ENCODE data around the gene RLN3. TPM values are rescaled to one million over a fixed set of nuclear protein-coding genes. Genes with fewer than 3 reads are reported as not detected.

The RLN3 gene
- total and polyA plus RNA-seq, 10 of the 15 experiments (the other 5 are each of a cell fraction or from before 2014, with no cell fraction given) = not detected

DNA sequence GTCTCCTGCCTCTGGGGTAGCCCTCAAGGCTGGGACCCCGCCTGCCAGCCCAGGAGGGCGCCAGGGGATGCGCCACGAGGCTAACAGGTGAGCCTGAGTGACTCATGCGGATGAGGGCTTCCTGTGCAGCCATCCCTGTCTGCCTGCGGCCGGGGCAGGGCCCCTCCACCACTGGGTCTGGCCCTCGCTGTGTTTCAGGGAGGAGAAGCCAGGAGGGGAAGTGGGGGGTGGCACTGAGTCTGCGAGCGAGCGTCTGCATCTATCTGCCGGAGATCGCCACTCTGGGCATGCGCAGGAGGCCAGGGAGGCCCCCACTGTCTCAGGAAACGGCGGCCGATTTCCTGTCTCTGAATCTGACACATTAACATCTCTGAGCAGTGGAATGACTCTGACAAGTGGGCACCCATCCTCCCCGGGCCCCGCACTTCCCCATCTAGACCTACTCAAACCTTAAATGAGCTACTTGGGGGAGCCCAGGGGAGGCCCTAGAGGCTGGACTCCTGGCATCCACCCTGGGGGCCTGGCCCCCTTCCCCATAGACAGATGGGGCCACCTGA lies 41.5 kb upstream of the RLN3 start (continued):
- TF ChIP-seq, protein P1, sequence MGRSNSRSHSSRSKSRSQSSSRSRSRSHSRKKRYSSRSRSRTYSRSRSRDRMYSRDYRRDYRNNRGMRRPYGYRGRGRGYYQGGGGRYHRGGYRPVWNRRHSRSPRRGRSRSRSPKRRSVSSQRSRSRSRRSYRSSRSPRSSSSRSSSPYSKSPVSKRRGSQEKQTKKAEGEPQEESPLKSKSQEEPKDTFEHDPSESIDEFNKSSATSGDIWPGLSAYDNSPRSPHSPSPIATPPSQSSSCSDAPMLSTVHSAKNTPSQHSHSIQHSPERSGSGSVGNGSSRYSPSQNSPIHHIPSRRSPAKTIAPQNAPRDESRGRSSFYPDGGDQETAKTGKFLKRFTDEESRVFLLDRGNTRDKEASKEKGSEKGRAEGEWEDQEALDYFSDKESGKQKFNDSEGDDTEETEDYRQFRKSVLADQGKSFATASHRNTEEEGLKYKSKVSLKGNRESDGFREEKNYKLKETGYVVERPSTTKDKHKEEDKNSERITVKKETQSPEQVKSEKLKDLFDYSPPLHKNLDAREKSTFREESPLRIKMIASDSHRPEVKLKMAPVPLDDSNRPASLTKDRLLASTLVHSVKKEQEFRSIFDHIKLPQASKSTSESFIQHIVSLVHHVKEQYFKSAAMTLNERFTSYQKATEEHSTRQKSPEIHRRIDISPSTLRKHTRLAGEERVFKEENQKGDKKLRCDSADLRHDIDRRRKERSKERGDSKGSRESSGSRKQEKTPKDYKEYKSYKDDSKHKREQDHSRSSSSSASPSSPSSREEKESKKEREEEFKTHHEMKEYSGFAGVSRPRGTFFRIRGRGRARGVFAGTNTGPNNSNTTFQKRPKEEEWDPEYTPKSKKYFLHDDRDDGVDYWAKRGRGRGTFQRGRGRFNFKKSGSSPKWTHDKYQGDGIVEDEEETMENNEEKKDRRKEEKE (IDR thresholded peaks at IDR 0.05) = no peak
- no peak for TF ChIP-seq RBBP5 (conservative IDR thresholded peaks at IDR 0.05)
- no peak for TF ChIP-seq TARDBP (IDR thresholded peaks at IDR 0.05; ENCODE audit: borderline replicate concordance)
- TF ChIP-seq SUZ12 (IDR thresholded peaks at IDR 0.05; ENCODE audit: unreplicated experiment) = no peak
- TF ChIP-seq PML (IDR thresholded peaks at IDR 0.05; ENCODE audit: low read length) = peak; percentile 23; the same call in 1 of the 2 replicates
- TF ChIP-seq POU2F2 (IDR thresholded peaks at IDR 0.05; ENCODE audit: borderline replicate concordance, low read depth, low read length) = peak; percentile 85; the same call in 2 of the 3 replicates
- no peak; the same call in 1 of the 2 replicates for TF ChIP-seq CREB1 (IDR thresholded peaks at IDR 0.05; ENCODE audit: low read depth)
- TF ChIP-seq POLR2AphosphoS5 (IDR thresholded peaks at IDR 0.05; ENCODE audit: low read length) = peak; percentile 69
- peak; percentile 66; the same call in 1 of the 2 replicates for TF ChIP-seq CHD2 (IDR thresholded peaks at IDR 0.05; ENCODE audit: borderline replicate concordance, low read depth, low read length)
- TF ChIP-seq IKZF2 (IDR thresholded peaks at IDR 0.05) = peak; percentile 56 to 85; a peak in 2 of 4 replicates
- peak; percentile 41; the same call in 1 of the 2 replicates for TF ChIP-seq RCOR1 (conservative IDR thresholded peaks at IDR 0.05; ENCODE audit: low read depth, low read length)
- no peak for TF ChIP-seq NFYA (IDR thresholded peaks at IDR 0.05; ENCODE audit: borderline replicate concordance, low read depth, low read length)
- TF ChIP-seq MTA2 (IDR thresholded peaks at IDR 0.05; ENCODE audit: low read depth) = no peak
- 0 out of 2 replicates have a peak, but pooled peaks have one; percentile 66 for TF ChIP-seq DPF2 (IDR thresholded peaks at IDR 0.05)
- TF ChIP-seq STAT1 (conservative IDR thresholded peaks at IDR 0.05) = no peak
- peak; percentile 47 for TF ChIP-seq MEF2B (IDR thresholded peaks at IDR 0.05; ENCODE audit: partially characterized antibody, poor library complexity, severe bottlenecking)
- no peak for TF ChIP-seq HDAC2 (IDR thresholded peaks at IDR 0.05)
- TF ChIP-seq, protein P2, sequence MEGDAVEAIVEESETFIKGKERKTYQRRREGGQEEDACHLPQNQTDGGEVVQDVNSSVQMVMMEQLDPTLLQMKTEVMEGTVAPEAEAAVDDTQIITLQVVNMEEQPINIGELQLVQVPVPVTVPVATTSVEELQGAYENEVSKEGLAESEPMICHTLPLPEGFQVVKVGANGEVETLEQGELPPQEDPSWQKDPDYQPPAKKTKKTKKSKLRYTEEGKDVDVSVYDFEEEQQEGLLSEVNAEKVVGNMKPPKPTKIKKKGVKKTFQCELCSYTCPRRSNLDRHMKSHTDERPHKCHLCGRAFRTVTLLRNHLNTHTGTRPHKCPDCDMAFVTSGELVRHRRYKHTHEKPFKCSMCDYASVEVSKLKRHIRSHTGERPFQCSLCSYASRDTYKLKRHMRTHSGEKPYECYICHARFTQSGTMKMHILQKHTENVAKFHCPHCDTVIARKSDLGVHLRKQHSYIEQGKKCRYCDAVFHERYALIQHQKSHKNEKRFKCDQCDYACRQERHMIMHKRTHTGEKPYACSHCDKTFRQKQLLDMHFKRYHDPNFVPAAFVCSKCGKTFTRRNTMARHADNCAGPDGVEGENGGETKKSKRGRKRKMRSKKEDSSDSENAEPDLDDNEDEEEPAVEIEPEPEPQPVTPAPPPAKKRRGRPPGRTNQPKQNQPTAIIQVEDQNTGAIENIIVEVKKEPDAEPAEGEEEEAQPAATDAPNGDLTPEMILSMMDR (IDR thresholded peaks at IDR 0.05 in 2 of 3, conservative IDR thresholded peaks at IDR 0.05 in 1 of 3; ENCODE audit: control insufficient read depth in 2 of 3, extremely low read depth in 1 of 3, insufficient read depth in 1 of 3, low read depth in 3 of 3, low read length in 3 of 3) = no peak
- TF ChIP-seq HDAC6 (IDR thresholded peaks at IDR 0.05; ENCODE audit: unreplicated experiment) = no peak
- TF ChIP-seq NRF1 (conservative IDR thresholded peaks at IDR 0.05; ENCODE audit: low read depth, low read length) = peak; percentile 92
- TF ChIP-seq ZSCAN29 (IDR thresholded peaks at IDR 0.05) = no peak
- peak; percentile 51; the same call in 1 of the 2 replicates for TF ChIP-seq ASH2L (IDR thresholded peaks at IDR 0.05; ENCODE audit: borderline replicate concordance, low read depth)
- TF ChIP-seq PAX8 (IDR thresholded peaks at IDR 0.05) = no peak
- TF ChIP-seq, protein P3, sequence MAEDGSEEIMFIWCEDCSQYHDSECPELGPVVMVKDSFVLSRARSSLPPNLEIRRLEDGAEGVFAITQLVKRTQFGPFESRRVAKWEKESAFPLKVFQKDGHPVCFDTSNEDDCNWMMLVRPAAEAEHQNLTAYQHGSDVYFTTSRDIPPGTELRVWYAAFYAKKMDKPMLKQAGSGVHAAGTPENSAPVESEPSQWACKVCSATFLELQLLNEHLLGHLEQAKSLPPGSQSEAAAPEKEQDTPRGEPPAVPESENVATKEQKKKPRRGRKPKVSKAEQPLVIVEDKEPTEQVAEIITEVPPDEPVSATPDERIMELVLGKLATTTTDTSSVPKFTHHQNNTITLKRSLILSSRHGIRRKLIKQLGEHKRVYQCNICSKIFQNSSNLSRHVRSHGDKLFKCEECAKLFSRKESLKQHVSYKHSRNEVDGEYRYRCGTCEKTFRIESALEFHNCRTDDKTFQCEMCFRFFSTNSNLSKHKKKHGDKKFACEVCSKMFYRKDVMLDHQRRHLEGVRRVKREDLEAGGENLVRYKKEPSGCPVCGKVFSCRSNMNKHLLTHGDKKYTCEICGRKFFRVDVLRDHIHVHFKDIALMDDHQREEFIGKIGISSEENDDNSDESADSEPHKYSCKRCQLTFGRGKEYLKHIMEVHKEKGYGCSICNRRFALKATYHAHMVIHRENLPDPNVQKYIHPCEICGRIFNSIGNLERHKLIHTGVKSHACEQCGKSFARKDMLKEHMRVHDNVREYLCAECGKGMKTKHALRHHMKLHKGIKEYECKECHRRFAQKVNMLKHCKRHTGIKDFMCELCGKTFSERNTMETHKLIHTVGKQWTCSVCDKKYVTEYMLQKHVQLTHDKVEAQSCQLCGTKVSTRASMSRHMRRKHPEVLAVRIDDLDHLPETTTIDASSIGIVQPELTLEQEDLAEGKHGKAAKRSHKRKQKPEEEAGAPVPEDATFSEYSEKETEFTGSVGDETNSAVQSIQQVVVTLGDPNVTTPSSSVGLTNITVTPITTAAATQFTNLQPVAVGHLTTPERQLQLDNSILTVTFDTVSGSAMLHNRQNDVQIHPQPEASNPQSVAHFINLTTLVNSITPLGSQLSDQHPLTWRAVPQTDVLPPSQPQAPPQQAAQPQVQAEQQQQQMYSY (CRISPR knock-in tag; IDR thresholded peaks at IDR 0.05) = no peak
